Suppressor macrophage treated with lipopolysaccharide for 4 hours (primary cell): ENCODE results near the gene UCN.
"Not testable (repeated sequence)": the region's sequence is repeated elsewhere in the genome, so short reads cannot be mapped to it uniquely, and the experiment has no call there.

Source experiments
- DNase-seq: peaks from one replicate; pipeline ENCODE4 v3.0.0-alpha.2; 2020

UCN gene

GRCh38 chr2:27308359-27308881 lies at the start of gene UCN:
Gene UCN (minus strand): TSS chr2:27308445. CDS start chr2:27307895, 550 bp downstream.
- no peak for DNase-seq

- DNase-seq = peak; percentile 95
These were observed 48.3 kb upstream of the UCN start, which contains the start of gene GTF3C2 for GRCh38 chr2:27356382-27357181. Gene GTF3C2 (minus strand): TSS chr2:27356764. CDS start chr2:27343554, 13,210 bp downstream.

- DNase-seq = peak; percentile 81
These were observed 47.8 kb upstream of the UCN start for GRCh38 chr2:27356056-27356381.

GRCh38 chr2:27354597-27354927 lies 46.3 kb upstream of the UCN start:
- DNase-seq = no peak

GRCh38 chr2:27353762-27354596 lies 45.7 kb upstream of the UCN start:
- DNase-seq = no peak

- not testable (repeated sequence) for DNase-seq
These were observed 45.1 kb upstream of the UCN start for GRCh38 chr2:27353386-27353761.

GRCh38 chr2:27351802-27352598 lies 43.8 kb upstream of the UCN start:
- no peak for DNase-seq

- DNase-seq = no peak
These were observed 42.0 kb upstream of the UCN start for GRCh38 chr2:27350106-27350693.

GRCh38 chr2:27347641-27348040 lies 39.4 kb upstream of the UCN start:
- no peak for DNase-seq

GRCh38 chr2:27336173-27336572 lies 27.9 kb upstream of the UCN start:
- DNase-seq = no peak

GRCh38 chr2:27335311-27335710 lies 27.1 kb upstream of the UCN start:
- no peak for DNase-seq

GRCh38 chr2:27324720-27325119 lies 16.5 kb upstream of the UCN start:
- no peak for DNase-seq

GRCh38 chr2:27323596-27324285 lies 15.5 kb upstream of the UCN start:
- DNase-seq = no peak

GRCh38 chr2:27322766-27323595 lies 14.7 kb upstream of the UCN start, which contains the start of gene MPV17:
Gene MPV17 (minus strand): TSS chr2:27323097. CDS start chr2:27322517, 580 bp downstream.
- peak; percentile 91 for DNase-seq

- DNase-seq = peak; percentile 50
These were observed 14.1 kb upstream of the UCN start for GRCh38 chr2:27322301-27322765.

- DNase-seq = peak; percentile 66
These were observed 12.8 kb upstream of the UCN start for GRCh38 chr2:27320958-27321543.

- not testable (repeated sequence) for DNase-seq
These were observed 11.6 kb upstream of the UCN start for GRCh38 chr2:27319839-27320238.

GRCh38 chr2:27316655-27317412 lies 8.6 kb upstream of the UCN start:
- DNase-seq = peak; percentile 19

- no peak for DNase-seq
These were observed 6.9 kb upstream of the UCN start for GRCh38 chr2:27315122-27315521.

GRCh38 chr2:27314709-27315108 lies 6.5 kb upstream of the UCN start:
- no peak for DNase-seq
